ENCODE measurements around the gene LILRB4. TPM values are rescaled to one million over a fixed set of nuclear protein-coding genes. Genes with fewer than 3 reads are reported as not detected.
"Not testable (repeated sequence)": the region's sequence is repeated elsewhere in the genome, so short reads cannot be mapped to it uniquely, and the experiment has no call there.

LILRB4 gene
- total and polyA plus RNA-seq, 2 experiments from 2014 or later, result not detected

GRCh38 chr19:54709212-54709948, 46.6 kb downstream of the LILRB4 start:
- H3K4me1 Mint-ChIP-seq, result no peaks in the 10 kb centered on the region
- Histone ChIP-seq H3K4me2 (no peak overlapping the region), H3K36me3 (ENCODE audit: insufficient read depth) (peaks cover 3% of the 10 kb centered on the region; the same call in 1 of the 2 replicates), H2AFZ (no peak overlapping the region), H3K9me2 (ENCODE audit: insufficient read depth) (no peaks in the 10 kb centered on the region), H3K27ac (ENCODE audit: low read depth) (no peak overlapping the region), H3K4me3 (no peak overlapping the region), H4K20me1 (replicated peaks; ENCODE audit: insufficient read depth) (no peaks in the 10 kb centered on the region), H3K27me3 (ENCODE audit: insufficient read depth) (no peaks in the 10 kb centered on the region), H3K4me1 (ENCODE audit: insufficient read depth) (no peaks in the 10 kb centered on the region), H3K79me2 (replicated peaks; ENCODE audit: insufficient read depth) (no peaks in the 10 kb centered on the region), H3F3A (replicated peaks; ENCODE audit: low read depth) (no peaks in the 10 kb centered on the region)
- peaks cover 82% of the 10 kb centered on the region for H3K9me3 Mint-ChIP-seq
- no peak for ATAC-seq
- no peak overlapping the region for H3K27ac Mint-ChIP-seq
- peaks cover 18% of the 10 kb centered on the region; the same call in 2 of the 3 replicates for H3K36me3 Mint-ChIP-seq (ENCODE audit: low read depth)
- no peak overlapping the region; the same call in 2 of the 3 replicates for H3K4me3 Mint-ChIP-seq
- H3K27me3 Mint-ChIP-seq (ENCODE audit: insufficient read depth, low read depth, poor library complexity), result peaks cover 4% of the 10 kb centered on the region
- DNase-seq (ENCODE audit: low spot score), result no peak
- TF ChIP-seq REST (IDR thresholded peaks at IDR 0.05; ENCODE audit: unreplicated experiment) (no peak), POLR2AphosphoS5 (IDR thresholded peaks at IDR 0.05; ENCODE audit: low read depth) (no peak), ZNF331 (CRISPR knock-in tag; IDR thresholded peaks at IDR 0.05; ENCODE audit: low read depth) (no peak), ZNF114 (CRISPR knock-in tag; IDR thresholded peaks at IDR 0.05) (no peak), ZNF462 (CRISPR knock-in tag; IDR thresholded peaks at IDR 0.05) (no peak), CREB1 (CRISPR knock-in tag; IDR thresholded peaks at IDR 0.05; ENCODE audit: low read depth) (no peak), NANOG (IDR thresholded peaks at IDR 0.05; ENCODE audit: borderline replicate concordance) (no peak), CTCF (conservative IDR thresholded peaks at IDR 0.05; ENCODE audit: low read depth in 2 of 2) (no peak)
- TF ChIP-seq, protein P1, sequence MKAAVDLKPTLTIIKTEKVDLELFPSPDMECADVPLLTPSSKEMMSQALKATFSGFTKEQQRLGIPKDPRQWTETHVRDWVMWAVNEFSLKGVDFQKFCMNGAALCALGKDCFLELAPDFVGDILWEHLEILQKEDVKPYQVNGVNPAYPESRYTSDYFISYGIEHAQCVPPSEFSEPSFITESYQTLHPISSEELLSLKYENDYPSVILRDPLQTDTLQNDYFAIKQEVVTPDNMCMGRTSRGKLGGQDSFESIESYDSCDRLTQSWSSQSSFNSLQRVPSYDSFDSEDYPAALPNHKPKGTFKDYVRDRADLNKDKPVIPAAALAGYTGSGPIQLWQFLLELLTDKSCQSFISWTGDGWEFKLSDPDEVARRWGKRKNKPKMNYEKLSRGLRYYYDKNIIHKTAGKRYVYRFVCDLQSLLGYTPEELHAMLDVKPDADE (IDR thresholded peaks at IDR 0.05), result no peak

- not testable (repeated sequence) for H3K9me2 ChIP-seq (ENCODE audit: insufficient read depth); H3K4me2 ChIP-seq; H3K27me3 ChIP-seq (ENCODE audit: insufficient read depth); H3F3A ChIP-seq (replicated peaks; ENCODE audit: low read depth); H3K4me3 Mint-ChIP-seq; H4K20me1 ChIP-seq (replicated peaks; ENCODE audit: insufficient read depth); H3K4me1 ChIP-seq (ENCODE audit: insufficient read depth); DNase-seq (ENCODE audit: low spot score); H3K4me3 ChIP-seq; H3K27me3 Mint-ChIP-seq (ENCODE audit: insufficient read depth, low read depth, poor library complexity); H3K4me1 Mint-ChIP-seq; H3K36me3 ChIP-seq (ENCODE audit: insufficient read depth); H2AFZ ChIP-seq; H3K79me2 ChIP-seq (replicated peaks; ENCODE audit: insufficient read depth); ATAC-seq; H3K27ac ChIP-seq (ENCODE audit: low read depth); H3K27ac Mint-ChIP-seq
- peaks cover 82% of the 10 kb centered on the region for H3K9me3 Mint-ChIP-seq
- peaks cover 15% of the 10 kb centered on the region; the same call in 2 of the 3 replicates for H3K36me3 Mint-ChIP-seq (ENCODE audit: low read depth)
Measured at GRCh38 chr19:54709956-54710355, 47.2 kb downstream of the LILRB4 start.
